ENCODE results near the gene STARD10.
"Not testable (repeated sequence)": the region's sequence is repeated elsewhere in the genome, so short reads cannot be mapped to it uniquely, and the experiment has no call there.

STARD10 gene

DNA sequence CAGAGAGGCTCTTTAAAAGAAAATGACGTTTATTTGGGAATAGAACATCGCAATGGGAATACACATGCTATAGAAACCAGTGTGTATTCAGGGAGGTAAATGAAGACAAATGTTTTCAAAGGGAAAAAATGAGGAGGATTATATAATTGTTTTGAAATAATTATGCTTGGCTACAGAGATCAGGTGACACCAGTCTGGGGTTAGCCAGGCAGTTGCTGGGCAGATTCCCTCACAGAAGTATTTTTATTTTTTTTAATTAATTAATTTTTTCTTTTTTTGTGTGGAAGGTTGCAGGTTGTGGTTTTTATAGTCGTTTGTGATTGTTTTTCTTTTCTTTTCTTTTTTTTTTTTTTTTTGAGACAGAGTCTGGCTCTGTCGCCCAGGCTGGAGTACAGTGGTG, 5.6 kb upstream of the STARD10 start:
- Histone ChIP-seq H3K36me3 (ENCODE audit: insufficient read depth, low read depth, low read length) (no peaks in the 10 kb centered on the region), H3K4me3 (ENCODE audit: low read length) (no peak overlapping the region), H3K27ac (ENCODE audit: low read length) (no peak overlapping the region), H3K4me1 (ENCODE audit: insufficient read depth, low read length) (peaks cover 11% of the 10 kb centered on the region; the same call in 1 of the 2 replicates), H3K9me3 (ENCODE audit: insufficient read depth, low read depth, low read length) (no peaks in the 10 kb centered on the region), H3K9ac (ENCODE audit: low read depth, low read length) (no peak overlapping the region), H3K27me3 (ENCODE audit: insufficient read depth, low read length) (no peaks in the 10 kb centered on the region)

- peaks cover 17% of the 10 kb centered on the region; the same call in 1 of the 2 replicates for H3K4me1 ChIP-seq (ENCODE audit: insufficient read depth, low read length)
- peak overlapping the region; percentile 32; the same call in 1 of the 2 replicates for H3K9ac ChIP-seq (ENCODE audit: low read depth, low read length)
- H3K27me3 ChIP-seq (ENCODE audit: insufficient read depth, low read length), result no peaks in the 10 kb centered on the region
- H3K9me3 ChIP-seq (ENCODE audit: insufficient read depth, low read depth, low read length), result no peaks in the 10 kb centered on the region
- no peak overlapping the region for H3K4me3 ChIP-seq (ENCODE audit: low read length)
- H3K27ac ChIP-seq (ENCODE audit: low read length), result no peak overlapping the region
- H3K36me3 ChIP-seq (ENCODE audit: insufficient read depth, low read depth, low read length), result no peaks in the 10 kb centered on the region
Observed at GRCh38 chr11:72798361-72798760, 4.5 kb upstream of the STARD10 start.

DNA sequence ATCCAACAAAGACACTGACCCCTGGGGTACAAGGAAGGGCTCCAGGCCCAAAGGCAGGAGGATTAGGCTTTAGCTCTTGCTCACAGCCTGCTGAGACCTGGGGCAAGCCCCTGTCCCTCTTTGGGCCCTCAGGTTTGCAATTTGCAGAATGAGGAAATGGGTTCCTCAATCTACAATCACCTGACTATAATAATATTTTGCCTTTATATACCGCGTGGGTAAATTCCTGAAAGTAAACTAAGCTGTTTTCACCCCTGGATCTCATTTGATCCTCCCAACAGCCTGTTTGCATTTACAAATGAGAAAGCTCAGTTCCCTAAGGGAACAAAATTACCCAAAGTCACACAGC, 797 bp downstream of the STARD10 start:
- H3K9ac ChIP-seq (ENCODE audit: low read depth, low read length), result peak overlapping the region; percentile 89; the same call in 1 of the 2 replicates
- H3K36me3 ChIP-seq (ENCODE audit: insufficient read depth, low read depth, low read length), result no peaks in the 10 kb centered on the region
- H3K27me3 ChIP-seq (ENCODE audit: insufficient read depth, low read length), result no peaks in the 10 kb centered on the region
- H3K4me3 ChIP-seq (ENCODE audit: low read length), result peak overlapping the region; percentile 95; the same call in 1 of the 2 replicates
- H3K9me3 ChIP-seq (ENCODE audit: insufficient read depth, low read depth, low read length), result no peaks in the 10 kb centered on the region
- no peak overlapping the region for H3K27ac ChIP-seq (ENCODE audit: low read length)
- peaks cover 12% of the 10 kb centered on the region; the same call in 1 of the 2 replicates for H3K4me1 ChIP-seq (ENCODE audit: insufficient read depth, low read length)

DNA sequence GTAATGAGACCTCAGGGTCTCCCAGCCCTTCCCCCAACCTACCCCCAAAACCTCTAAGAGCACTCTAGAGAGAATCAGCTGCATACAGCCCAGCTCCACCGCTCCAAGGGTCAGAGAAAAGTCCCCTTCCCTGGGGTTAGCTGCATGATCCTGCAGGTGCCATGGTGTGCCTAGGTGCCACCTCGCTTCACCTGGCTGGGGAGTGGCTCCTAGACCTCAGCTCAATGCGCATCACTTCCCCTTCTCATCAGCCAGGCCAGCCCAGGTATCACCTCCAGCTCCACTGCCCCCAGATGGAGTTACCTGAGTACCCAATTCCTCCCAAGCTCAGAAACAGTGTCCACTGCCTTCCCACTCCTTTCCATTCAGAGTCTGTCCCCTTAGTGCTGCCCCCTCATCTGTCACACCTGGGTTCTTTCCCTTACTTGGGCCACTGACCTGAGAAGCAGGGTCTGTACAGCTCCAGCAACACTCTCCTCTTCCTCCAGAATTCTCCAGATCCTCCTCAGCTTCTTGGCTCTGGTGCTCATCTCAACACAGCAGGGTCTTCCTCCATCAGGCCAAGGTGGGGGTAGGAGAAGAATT, 1.3 kb downstream of the STARD10 start:
- Histone ChIP-seq H3K4me3 (ENCODE audit: low read length) (no peak overlapping the region), H3K27ac (ENCODE audit: low read length) (no peak overlapping the region)

GRCh38 chr11:72791228-72791627, 2.6 kb downstream of the STARD10 start:
- H3K27me3 ChIP-seq (ENCODE audit: insufficient read depth, low read length); H3K36me3 ChIP-seq (ENCODE audit: insufficient read depth, low read depth, low read length); H3K9ac ChIP-seq (ENCODE audit: low read depth, low read length); H3K4me3 ChIP-seq (ENCODE audit: low read length); H3K27ac ChIP-seq (ENCODE audit: low read length); H3K4me1 ChIP-seq (ENCODE audit: insufficient read depth, low read length); H3K9me3 ChIP-seq (ENCODE audit: insufficient read depth, low read depth, low read length): not testable (repeated sequence)

More for the DNA sequence above, 1.3 kb downstream of the STARD10 start:
- Histone ChIP-seq H3K27me3 (ENCODE audit: insufficient read depth, low read length) (no peaks in the 10 kb centered on the region), H3K9ac (ENCODE audit: low read depth, low read length) (no peak overlapping the region), H3K36me3 (ENCODE audit: insufficient read depth, low read depth, low read length) (no peaks in the 10 kb centered on the region), H3K9me3 (ENCODE audit: insufficient read depth, low read depth, low read length) (no peaks in the 10 kb centered on the region), H3K4me1 (ENCODE audit: insufficient read depth, low read length) (peaks cover 9% of the 10 kb centered on the region; the same call in 1 of the 2 replicates)

DNA sequence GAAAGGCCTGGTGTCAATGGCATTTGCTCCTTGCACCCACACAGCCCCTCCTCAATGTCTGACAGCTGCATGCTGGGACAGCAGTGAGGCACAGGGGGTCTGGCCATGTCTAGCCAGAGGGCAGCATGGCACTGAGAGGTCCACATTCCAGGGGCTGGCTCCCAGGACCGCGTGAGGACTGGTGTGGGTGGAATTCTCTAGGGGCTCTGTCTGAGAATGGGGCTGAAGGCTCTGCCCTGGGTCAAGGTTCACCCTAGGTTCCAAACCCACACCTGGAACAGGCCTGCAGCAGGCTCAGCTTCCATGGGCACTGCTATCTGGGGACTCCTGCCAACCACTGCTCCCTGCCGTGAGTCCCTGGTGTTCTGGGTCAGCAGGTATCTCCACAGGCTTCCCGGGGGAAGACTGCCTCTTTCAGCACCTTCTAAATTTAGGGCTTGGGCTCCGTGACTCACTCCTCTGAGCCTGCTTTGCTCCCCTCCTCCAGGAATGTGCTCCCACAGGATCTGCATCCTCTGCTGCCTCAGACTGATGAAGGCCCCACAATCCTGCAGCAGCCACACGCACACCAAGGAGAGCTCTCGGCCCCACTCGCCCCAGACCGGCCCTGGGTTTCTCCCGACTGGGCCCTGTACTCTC, 4.2 kb downstream of the STARD10 start:
- Histone ChIP-seq H3K27ac (ENCODE audit: low read length) (no peak overlapping the region), H3K4me1 (ENCODE audit: insufficient read depth, low read length) (peaks cover 9% of the 10 kb centered on the region; the same call in 1 of the 2 replicates), H3K9ac (ENCODE audit: low read depth, low read length) (no peak overlapping the region)

GRCh38 chr11:72788241-72788640, 5.6 kb downstream of the STARD10 start:
- peaks cover 2% of the 10 kb centered on the region; the same call in 1 of the 2 replicates for H3K4me1 ChIP-seq (ENCODE audit: insufficient read depth, low read length)
- H3K36me3 ChIP-seq (ENCODE audit: insufficient read depth, low read depth, low read length), result no peaks in the 10 kb centered on the region
- H3K27ac ChIP-seq (ENCODE audit: low read length), result no peak overlapping the region
- H3K27me3 ChIP-seq (ENCODE audit: insufficient read depth, low read length), result no peaks in the 10 kb centered on the region
- H3K9ac ChIP-seq (ENCODE audit: low read depth, low read length), result no peak overlapping the region
- H3K4me3 ChIP-seq (ENCODE audit: low read length), result no peak overlapping the region
- no peaks in the 10 kb centered on the region for H3K9me3 ChIP-seq (ENCODE audit: insufficient read depth, low read depth, low read length)

More for the DNA sequence above, 4.2 kb downstream of the STARD10 start:
- H3K27me3 ChIP-seq (ENCODE audit: insufficient read depth, low read length), result no peaks in the 10 kb centered on the region
- H3K36me3 ChIP-seq (ENCODE audit: insufficient read depth, low read depth, low read length), result no peaks in the 10 kb centered on the region
- no peaks in the 10 kb centered on the region for H3K9me3 ChIP-seq (ENCODE audit: insufficient read depth, low read depth, low read length)
- H3K4me3 ChIP-seq (ENCODE audit: low read length), result no peak overlapping the region

DNA sequence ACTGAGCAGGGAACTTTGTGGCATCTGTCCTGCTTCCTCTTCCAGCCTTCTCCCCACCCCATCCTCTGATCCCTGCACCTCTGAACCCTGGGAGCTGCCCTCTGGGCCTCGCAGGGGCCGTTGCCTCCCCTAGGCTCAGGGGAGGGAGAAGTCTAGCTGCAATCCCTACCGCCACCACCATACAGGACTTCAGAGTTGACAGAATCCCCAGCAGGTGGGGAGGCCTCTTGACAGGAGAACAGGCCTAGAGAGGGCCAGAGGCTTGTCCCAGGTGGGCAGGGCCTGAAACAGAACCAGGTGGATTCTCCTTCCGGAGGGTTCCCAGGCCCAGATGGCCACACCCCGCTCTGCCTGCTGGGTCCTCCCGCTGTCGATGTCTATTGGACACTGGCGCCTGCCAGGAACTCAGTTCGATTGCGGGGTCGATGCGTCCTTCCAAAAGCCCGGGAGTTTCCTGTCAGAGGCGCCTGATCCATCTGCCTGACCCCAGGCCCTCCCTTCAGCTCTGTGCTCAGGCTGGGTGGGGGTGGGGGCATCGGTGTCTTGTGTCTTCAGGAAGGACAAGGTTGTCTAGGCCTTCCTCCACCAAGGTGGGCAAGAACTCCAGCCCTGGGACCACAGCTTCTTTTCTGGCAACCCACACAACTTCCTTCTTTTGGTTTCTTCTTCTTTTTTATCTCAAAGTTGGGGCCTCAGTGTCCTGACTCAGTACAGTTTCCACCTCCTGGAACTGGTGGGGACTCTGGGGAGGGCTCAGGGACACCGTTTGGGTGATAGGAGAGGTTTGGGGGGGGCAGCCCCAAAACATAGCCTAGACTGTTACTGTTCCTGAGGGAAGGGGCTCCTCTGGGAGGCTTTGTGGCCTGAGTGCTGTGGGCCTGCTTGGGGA, 6.4 kb downstream of the STARD10 start:
- Histone ChIP-seq H3K9me3 (ENCODE audit: insufficient read depth, low read depth, low read length) (no peaks in the 10 kb centered on the region), H3K27ac (ENCODE audit: low read length) (no peak overlapping the region), H3K4me1 (ENCODE audit: insufficient read depth, low read length) (peaks cover under 1% of the 10 kb centered on the region; the same call in 1 of the 2 replicates), H3K4me3 (ENCODE audit: low read length) (no peak overlapping the region), H3K36me3 (ENCODE audit: insufficient read depth, low read depth, low read length) (no peaks in the 10 kb centered on the region), H3K27me3 (ENCODE audit: insufficient read depth, low read length) (peaks cover under 1% of the 10 kb centered on the region; the same call in 1 of the 2 replicates), H3K9ac (ENCODE audit: low read depth, low read length) (no peak overlapping the region)

GRCh38 chr11:72786305-72787215, 7.3 kb downstream of the STARD10 start:
- no peak overlapping the region for H3K27ac ChIP-seq (ENCODE audit: low read length)
- no peaks in the 10 kb centered on the region for H3K36me3 ChIP-seq (ENCODE audit: insufficient read depth, low read depth, low read length)
- peaks cover 6% of the 10 kb centered on the region; the same call in 1 of the 2 replicates for H3K4me1 ChIP-seq (ENCODE audit: insufficient read depth, low read length)
- H3K9ac ChIP-seq (ENCODE audit: low read depth, low read length), result no peak overlapping the region
- peaks cover 7% of the 10 kb centered on the region for H3K27me3 ChIP-seq (ENCODE audit: insufficient read depth, low read length)
- no peaks in the 10 kb centered on the region for H3K9me3 ChIP-seq (ENCODE audit: insufficient read depth, low read depth, low read length)
- no peak overlapping the region for H3K4me3 ChIP-seq (ENCODE audit: low read length)

GRCh38 chr11:72784662-72785061, 9.2 kb downstream of the STARD10 start:
- Histone ChIP-seq H3K9me3 (ENCODE audit: insufficient read depth, low read depth, low read length) (no peaks in the 10 kb centered on the region), H3K4me1 (ENCODE audit: insufficient read depth, low read length) (peaks cover 6% of the 10 kb centered on the region; the same call in 1 of the 2 replicates), H3K27me3 (ENCODE audit: insufficient read depth, low read length) (peaks cover 23% of the 10 kb centered on the region), H3K36me3 (ENCODE audit: insufficient read depth, low read depth, low read length) (no peaks in the 10 kb centered on the region), H3K4me3 (ENCODE audit: low read length) (no peak overlapping the region), H3K9ac (ENCODE audit: low read depth, low read length) (no peak overlapping the region), H3K27ac (ENCODE audit: low read length) (no peak overlapping the region)

Data from iPS-20b (cell line).